ENCODE data around the gene CACNB4.

Gene CACNB4

GRCh38 chr2:152088006-152088405 is 10.8 kb downstream of the CACNB4 start:
- DNase-seq: no peak

GRCh38 chr2:152086231-152086630 is 12.6 kb downstream of the CACNB4 start:
- DNase-seq: no peak

GRCh38 chr2:152084076-152084475 is 14.8 kb downstream of the CACNB4 start:
- DNase-seq: no peak

- no peak for DNase-seq
Measured at GRCh38 chr2:152083202-152083875, 15.5 kb downstream of the CACNB4 start.

- no peak for DNase-seq
Measured at GRCh38 chr2:152078662-152079061, 20.2 kb downstream of the CACNB4 start.

- DNase-seq: no peak
Measured at GRCh38 chr2:152078023-152078422, 20.8 kb downstream of the CACNB4 start.

- no peak for DNase-seq
Measured at GRCh38 chr2:152075461-152076050, 23.3 kb downstream of the CACNB4 start.

- peak; percentile 23 for DNase-seq
Measured at GRCh38 chr2:152072011-152072410, 26.8 kb downstream of the CACNB4 start.

GRCh38 chr2:152071518-152071917 is 27.3 kb downstream of the CACNB4 start:
- no peak for DNase-seq

- DNase-seq: no peak
Measured at GRCh38 chr2:152071092-152071491, 27.8 kb downstream of the CACNB4 start.

- no peak for DNase-seq
Measured at GRCh38 chr2:152068226-152068625, 30.6 kb downstream of the CACNB4 start.

GRCh38 chr2:152067823-152068222 is 31.0 kb downstream of the CACNB4 start:
- no peak for DNase-seq

- DNase-seq: no peak
Measured at GRCh38 chr2:152065945-152066344, 32.9 kb downstream of the CACNB4 start.

GRCh38 chr2:152064001-152064400 is 34.8 kb downstream of the CACNB4 start:
- no peak for DNase-seq

GRCh38 chr2:152063325-152063924 is 35.4 kb downstream of the CACNB4 start:
- no peak for DNase-seq

- DNase-seq: peak; percentile 95
Measured at GRCh38 chr2:152062125-152063091, 36.4 kb downstream of the CACNB4 start.

- DNase-seq: no peak
Measured at GRCh38 chr2:152061383-152061782, 37.5 kb downstream of the CACNB4 start.

- no peak for DNase-seq
Measured at GRCh38 chr2:152058655-152059054, 40.2 kb downstream of the CACNB4 start.

GRCh38 chr2:152056418-152056817 is 42.4 kb downstream of the CACNB4 start:
- no peak for DNase-seq

GRCh38 chr2:152055366-152056108 is 43.3 kb downstream of the CACNB4 start:
- peak; percentile 65 for DNase-seq

GRCh38 chr2:152054593-152054992 is 44.3 kb downstream of the CACNB4 start:
- peak; percentile 94 for DNase-seq

GRCh38 chr2:152051436-152051835 is 47.4 kb downstream of the CACNB4 start:
- DNase-seq: no peak

All from fibroblast of skin of scalp (primary cell).